EL (cell line): ENCODE measurements around the gene PLD1.
"Not testable (repeated sequence)": the region's sequence is repeated elsewhere in the genome, so short reads cannot be mapped to it uniquely, and the experiment has no call there.

Experiments used
- DNase-seq: peaks from one replicate; pipeline ENCODE4 v3.0.0-alpha.2; 2016

The PLD1 gene, protein sequence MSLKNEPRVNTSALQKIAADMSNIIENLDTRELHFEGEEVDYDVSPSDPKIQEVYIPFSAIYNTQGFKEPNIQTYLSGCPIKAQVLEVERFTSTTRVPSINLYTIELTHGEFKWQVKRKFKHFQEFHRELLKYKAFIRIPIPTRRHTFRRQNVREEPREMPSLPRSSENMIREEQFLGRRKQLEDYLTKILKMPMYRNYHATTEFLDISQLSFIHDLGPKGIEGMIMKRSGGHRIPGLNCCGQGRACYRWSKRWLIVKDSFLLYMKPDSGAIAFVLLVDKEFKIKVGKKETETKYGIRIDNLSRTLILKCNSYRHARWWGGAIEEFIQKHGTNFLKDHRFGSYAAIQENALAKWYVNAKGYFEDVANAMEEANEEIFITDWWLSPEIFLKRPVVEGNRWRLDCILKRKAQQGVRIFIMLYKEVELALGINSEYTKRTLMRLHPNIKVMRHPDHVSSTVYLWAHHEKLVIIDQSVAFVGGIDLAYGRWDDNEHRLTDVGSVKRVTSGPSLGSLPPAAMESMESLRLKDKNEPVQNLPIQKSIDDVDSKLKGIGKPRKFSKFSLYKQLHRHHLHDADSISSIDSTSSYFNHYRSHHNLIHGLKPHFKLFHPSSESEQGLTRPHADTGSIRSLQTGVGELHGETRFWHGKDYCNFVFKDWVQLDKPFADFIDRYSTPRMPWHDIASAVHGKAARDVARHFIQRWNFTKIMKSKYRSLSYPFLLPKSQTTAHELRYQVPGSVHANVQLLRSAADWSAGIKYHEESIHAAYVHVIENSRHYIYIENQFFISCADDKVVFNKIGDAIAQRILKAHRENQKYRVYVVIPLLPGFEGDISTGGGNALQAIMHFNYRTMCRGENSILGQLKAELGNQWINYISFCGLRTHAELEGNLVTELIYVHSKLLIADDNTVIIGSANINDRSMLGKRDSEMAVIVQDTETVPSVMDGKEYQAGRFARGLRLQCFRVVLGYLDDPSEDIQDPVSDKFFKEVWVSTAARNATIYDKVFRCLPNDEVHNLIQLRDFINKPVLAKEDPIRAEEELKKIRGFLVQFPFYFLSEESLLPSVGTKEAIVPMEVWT

DNA sequence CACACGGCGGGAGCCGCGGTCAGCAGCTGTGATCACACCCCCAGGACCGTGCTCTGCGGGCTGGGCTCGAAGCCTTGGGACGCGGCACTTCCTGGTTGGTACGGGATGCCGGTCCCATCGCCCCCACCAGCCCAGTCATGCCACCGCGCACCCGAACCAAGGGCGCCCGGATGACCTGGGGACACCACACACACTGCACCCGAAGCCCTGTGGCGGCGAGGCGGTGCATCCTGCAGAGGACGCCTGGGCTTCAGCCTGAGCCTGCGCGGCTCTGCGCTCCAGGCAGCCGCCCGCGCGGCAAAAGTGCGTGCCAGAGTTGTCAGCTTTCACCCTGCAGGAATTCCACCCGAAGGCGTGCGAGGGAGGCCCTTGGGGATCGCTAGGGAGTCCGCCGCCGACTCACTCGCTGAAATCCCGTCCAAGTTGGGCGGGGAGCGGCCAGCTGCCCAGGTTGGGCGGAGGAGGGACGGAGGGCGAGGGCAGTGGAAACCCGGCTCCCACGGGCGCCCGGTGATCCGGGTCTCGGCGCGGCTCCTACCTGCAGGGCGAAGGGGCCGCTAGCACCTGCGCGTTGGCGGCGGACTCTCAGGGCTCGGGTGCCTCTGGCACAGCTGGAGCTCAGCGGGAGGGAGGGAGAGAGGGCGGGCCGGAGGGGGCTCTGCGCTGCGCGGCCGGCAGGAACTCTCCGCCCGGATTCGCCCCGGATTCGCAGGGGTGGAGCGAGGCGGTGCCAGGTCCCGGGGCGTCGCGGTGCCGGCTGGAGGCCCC lies at the start of gene PLD1:
TSS of gene PLD1 (minus strand) at position 623 of the 768 bp plus-strand sequence. CDS start 72,432 bp downstream, outside the sequence.
- peak; percentile 95 for DNase-seq

DNA sequence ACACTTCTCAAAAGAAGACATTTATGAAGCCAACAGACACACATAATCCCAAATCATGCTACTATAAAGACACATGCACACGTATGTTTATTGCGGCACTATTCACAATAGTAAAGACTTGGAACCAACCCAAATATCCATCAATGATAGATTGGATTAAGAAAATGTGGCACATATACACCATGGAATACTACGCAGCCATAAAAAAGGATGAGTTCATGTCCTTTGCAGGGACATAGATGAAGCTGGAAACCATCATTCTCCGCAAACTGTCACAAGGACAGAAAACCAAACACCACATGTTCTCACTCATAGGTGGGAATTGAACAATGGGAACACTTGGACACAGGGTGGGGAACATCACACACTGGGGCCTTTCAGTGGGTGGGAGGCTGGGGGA lies 48.5 kb upstream of the PLD1 start:
- not testable (repeated sequence) for DNase-seq

DNA sequence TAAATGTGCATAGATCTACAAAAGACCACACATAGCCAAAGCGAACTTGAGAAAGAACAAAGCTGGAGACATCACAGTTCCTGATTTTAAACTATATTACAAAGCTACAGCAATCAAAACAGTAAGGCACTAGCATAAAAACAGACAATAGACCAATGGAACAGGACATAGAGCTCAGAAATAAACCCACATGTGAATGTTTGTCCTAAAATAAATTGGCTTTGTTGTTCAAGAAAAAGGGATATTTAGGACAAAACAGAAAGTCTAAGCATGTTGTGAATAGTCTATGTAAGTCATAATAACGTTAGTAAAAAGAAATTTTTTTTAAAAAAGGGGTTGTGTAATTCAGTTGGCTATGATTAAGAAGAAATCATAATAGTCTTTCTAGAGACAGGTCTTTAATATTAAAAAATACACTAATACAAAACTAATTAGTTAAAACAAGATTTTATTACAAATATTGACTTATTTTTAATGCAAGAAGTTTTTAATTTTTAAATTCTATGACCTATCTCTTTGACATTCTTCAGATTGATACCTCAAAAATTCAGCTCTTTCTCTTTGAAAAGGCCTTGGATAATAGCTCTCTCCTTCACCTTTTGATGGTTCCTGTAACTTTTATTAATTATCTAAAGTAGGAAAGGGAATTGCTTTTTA lies 44.5 kb upstream of the PLD1 start:
- DNase-seq, result no peak

DNA sequence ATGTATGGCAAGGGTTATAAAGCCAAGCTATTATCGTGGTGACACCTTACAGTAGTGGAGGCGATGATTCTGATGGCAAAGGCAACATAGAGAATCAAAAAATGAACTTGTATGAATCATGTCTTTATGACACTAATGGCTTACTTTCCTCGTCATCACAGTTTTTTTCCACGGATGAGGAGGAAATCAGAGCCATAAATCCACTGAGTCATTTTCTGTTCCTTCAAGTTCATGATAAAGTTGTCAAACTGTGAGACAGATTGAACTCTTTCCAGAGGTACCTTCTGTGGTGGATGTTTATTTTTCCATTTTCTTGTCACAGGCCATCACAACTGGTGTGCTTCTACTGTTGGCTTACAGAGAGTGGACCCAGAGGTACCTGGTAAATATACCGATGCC lies 41.4 kb upstream of the PLD1 start:
- DNase-seq, result no peak

DNA sequence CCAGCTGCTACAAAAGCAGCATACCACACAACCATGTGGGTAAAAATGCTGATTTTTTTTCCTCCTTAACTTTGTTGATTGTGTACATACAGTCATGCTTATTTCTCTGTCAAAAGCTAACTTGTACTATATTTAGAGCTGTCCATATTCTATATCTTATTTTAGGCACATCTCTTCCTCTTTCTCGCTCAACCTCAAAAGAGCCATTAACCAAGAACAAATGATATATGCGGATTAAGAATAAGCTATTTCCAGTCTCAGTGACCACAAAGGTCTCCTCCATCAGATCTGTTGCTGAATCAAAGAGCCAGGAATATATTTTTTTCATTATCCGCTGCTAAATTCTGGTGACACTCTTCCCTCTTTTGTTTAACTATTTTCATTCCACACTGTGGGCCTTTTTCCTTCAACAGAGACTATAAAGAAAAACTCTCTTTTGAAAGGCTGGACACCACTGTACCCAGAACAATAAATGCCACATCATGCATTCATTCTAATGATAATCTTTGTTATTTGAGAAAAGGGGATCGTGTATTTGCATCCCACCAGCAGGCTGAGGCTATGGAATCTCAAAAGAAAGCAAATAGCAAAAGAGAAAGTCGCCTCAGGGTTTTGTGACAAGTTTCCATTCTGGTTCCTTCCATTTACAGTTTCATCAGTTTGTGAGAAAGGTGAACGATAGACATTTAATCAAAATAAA lies 40.8 kb upstream of the PLD1 start:
- no peak for DNase-seq

DNA sequence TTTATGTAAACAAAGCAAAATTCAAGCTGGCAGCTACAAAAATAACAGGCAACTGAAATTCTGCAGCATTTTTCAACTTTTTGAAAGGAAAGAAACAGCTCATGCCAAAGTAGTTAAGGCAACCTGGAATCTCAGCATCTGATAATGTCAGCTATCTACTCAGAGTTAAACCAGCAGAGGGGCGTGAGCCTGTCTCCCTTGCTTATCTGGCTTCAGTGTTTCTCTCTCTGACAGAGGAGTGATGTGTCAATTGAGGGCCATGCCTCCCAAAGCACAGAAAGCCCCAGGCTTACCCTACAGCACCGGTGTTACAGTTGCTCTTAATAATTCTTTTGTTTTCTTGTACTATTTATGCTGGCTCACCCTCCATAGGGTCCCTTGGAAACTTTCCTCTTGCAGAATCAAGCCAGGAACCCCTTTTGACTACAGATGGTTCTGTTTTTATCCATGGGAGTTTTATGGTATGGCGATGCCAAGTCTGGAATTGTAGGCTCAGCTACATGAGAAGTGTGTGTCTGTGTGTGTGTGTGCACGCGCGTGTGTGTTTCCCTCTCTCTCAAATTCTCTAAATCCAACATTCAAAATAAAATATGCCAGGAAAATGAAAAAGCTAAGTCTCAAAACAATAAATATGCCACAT lies 40.2 kb upstream of the PLD1 start:
- DNase-seq, result no peak

DNA sequence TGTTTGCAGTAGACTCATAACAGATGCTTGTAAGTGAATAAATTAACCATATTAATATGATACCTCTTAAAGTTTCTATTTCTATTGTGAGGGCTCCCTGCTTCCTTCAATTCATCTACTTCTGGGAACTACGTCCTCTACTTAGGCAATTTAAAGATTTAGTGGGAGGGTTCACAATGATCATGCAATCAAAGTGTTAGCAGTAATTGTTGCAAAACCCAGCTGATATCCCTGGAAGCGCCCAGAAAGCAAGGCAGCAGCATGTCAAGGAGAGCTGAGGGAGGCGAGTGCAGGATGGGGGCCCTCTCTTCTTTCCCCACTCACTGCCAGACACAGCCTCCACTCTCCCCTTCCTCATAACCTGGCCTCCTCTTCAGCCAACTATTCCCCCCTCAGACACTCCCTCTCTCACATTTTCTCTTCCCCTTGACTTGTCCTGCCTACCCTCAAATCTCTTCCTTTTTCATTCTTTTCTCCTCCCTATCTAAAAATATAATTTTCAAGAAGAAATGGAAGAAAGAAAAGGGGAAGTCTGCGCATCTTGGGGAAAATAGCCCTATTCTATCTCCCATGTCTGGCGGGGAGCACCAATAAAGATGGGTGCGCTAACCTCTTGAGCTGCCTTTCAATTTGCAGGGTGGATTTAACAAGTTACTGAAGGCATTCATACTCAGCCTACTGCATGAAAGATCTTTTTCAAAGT lies 39.5 kb upstream of the PLD1 start:
- no peak for DNase-seq

DNA sequence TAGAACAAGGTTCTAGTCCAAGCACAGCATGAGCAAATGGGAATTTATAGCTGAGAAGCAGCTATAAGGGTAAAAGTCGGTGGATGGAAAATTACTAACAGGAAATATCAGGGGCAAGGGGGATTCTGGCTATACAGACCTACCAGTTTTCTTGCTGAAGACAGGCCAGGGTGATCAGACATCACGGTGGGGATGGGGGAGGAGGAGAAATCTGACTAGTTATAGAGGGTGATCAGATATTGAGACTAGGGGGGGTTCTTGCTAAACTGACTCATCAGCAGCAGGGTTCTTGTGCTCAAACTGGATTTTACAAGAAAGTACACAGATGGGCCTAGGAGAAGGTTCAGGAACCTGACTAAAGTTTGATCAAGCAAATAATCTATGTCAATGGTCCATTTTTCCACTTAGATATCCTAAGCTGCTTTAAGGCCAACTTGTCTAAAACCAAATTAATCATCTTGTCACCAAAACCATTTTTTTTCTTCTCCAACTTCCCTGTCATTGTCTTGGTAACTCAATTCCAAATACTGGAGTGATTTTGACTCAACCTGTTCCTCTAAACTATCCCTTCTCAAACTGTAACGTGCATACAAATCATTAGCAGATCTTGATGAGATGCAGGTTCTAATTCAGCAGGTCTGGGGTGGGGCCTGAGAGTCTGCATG lies 37.4 kb upstream of the PLD1 start:
- DNase-seq, result no peak

DNA sequence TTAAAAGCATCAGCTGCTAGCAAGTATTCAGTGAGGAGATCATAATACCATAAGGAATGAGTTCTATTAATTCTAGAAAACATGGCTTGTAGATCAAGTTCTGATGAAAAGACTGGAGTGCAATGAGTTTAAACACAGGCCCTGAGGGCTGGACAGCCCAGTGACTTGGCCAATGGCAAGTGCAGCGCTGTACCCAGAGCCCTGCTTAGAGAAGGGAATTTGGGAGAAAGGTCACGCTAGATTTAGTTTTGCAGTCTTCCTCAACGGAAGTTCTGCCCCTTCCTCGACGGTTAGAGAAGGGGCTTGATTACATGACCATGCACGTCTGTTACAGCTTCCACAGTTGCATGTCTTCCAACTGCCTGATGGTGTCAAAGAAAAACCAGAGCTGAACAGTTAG lies 36.9 kb upstream of the PLD1 start:
- no peak for DNase-seq

DNA sequence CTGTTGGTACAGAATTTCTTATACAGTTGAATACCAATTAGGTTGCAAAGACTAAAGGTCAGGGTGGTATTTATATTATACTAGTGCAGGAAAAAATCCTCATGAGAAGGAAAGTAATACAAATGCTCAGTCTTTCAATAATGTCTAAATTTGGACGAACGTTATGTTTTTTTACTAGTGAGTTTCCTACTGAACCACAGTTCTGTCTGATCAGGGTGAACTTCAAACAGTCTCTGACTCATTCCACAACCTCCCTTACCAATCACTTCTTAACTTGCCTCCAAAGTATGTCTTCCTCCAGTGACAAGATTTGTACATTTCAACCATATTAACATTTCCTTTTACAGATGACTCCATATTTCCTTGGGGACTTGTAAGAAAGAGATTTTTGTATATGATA lies 36.3 kb upstream of the PLD1 start:
- no peak for DNase-seq

DNA sequence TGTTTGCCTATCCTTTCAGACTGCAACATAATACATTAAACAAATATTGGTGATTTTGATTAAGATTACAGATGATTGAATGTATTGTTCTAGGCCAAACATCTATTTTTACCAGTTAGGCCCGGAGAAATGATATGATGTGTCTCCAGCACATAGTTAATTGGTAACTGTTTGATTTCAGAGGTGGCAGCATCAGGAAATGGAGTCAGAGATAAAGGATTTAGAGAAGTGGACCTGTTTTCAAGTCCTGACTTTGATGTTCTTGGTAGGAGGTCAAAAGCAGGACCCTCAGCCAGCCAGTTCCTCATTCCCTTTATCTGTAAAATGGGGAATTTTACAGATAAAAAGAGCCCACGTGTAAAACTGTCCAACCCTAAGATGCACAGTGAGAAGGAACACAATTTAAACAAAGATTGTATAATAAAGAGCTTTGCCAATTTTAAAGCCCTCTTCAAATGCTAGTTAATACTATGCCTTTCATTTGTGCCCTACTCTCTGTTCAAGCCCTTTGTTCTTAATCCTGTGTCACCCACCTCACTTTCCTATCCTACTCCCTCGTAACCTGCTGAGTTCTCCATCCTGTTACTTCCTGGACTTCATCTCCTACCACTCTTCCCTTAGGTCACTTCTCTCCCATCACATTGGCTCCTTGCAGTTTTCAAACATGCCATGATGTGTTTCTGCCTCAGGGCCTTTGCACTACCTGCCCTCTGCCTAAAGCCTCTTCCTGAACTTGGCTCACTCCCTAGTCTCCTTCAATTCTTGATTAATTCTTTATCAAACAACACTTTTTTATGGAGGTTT lies 35.4 kb upstream of the PLD1 start:
- no peak for DNase-seq

DNA sequence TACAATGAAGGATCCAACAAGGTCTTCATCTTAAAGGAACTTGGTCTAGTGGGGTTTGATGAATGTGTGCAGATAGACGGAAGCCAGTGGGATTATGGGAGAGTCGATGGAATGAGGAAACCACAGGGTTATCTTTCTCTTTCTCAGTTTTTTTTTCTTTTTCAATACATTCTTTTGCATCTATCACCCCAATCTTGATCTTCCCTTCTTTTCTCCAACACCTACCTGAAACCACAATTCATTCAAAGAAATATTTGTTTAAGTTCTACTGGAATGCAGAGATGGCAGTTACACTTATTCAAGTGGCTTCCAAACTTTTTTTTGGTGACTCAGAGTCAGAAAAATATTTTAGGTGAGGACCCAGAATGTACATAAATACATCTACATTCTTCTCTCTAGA lies 34.6 kb upstream of the PLD1 start:
- no peak for DNase-seq

DNA sequence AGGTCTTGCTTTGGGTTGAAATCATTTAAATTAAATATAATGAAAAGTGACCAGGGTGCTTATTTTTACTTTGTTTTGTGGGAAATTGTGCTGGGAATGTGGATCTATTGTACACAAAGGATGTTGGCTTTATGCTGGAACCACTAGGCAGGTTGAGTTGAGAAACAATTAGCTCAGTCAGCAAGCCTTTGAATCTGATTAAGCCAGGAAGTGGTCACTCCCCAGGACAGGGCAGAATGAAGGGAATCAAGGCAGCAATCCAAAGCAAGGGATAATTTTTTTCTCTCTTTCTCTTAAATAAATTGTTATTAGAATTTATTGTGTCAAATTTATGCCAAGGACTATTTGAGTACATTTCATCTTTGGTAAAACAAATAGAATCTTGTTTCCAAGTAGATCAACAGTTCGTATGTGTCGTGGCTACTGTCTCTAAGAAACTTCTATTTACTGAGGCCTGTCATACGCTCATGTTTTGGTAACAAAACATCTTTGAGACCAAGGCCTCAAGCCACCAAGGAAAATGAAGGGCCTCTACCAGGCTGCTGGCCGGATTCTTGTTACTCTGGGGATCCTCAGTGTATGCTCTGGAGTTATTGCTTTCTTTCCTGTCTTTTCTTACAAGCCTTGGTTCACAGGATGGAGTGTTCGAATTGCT lies 32.7 kb upstream of the PLD1 start, which contains the start of gene TMEM212:
TSS of gene TMEM212 (plus strand) at position 486 of the 655 bp plus-strand sequence. CDS start at position 521, 35 bp downstream.
- peak; percentile 30 for DNase-seq

DNA sequence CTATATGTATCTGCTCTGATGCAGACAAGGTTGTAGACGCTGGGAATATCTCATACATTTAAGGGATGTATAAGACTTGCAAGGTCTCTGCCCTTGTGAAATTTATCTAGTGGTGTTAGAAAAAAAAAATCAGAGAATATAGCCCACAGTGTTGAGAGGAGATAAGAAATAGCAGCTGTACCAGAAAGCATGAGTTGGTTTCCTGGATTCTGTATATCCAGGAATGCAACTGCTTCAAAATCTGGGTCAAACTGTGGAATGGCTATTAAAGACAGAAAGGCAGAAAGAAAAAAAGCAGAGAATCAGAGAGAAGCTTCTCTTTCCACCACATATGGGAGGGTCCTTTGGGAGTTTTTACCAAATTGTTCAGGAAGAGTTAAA lies 31.3 kb upstream of the PLD1 start:
- DNase-seq, result no peak

DNA sequence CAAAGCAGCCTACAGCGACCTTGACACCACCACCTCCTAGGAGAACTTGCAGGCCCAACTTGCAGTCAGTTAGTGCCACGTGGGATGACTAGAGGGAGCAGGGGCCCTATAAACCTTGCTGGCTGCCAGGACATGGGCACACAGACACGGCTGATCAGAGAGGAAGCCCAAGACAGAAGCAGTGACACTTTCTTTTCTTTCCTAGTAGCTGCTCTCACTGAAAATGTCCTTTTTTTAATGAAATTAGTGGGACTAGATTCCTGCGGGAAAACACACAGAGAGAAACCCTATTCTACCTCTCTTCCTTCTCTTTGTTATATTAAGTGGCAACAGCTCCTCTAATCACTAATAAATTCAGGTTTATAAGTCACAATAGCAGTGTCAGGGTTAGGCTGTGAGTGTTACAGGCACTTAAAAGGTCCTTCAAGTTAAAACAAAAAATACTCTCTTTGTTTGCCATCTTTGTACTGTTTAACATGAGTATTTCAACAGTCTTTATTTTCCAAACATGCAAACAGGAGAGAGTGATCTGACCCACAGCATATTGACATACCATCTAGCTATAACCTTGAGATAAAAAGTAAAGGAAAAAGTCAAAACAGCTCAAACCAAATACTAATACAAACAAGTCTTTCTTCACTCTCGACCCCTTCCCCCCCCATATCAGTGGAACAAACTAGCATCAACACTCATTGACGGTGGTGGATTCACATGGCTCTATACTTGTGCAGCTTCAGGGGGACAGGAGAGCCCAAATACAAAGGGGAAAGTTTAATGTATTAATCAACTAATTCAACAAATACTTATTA lies 30.7 kb upstream of the PLD1 start:
- DNase-seq, result no peak

DNA sequence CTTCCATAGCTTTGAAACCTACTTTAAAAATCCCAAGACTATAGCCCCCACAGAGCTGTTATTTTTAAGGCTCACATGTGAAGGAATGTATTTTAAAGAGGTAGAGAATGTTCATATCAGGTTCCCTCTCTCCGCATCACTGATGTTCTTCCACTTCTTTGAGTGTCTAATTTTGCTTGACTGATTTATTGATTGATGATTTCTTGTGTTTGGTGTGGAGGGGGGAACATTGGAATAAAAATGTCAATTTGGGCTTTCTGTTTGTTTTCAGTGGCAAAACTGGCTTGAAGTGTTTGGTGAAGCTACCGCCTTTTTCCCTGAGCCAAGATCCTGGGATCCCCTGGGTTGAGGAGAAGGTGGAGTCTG lies 30.1 kb upstream of the PLD1 start:
- DNase-seq, result no peak

DNA sequence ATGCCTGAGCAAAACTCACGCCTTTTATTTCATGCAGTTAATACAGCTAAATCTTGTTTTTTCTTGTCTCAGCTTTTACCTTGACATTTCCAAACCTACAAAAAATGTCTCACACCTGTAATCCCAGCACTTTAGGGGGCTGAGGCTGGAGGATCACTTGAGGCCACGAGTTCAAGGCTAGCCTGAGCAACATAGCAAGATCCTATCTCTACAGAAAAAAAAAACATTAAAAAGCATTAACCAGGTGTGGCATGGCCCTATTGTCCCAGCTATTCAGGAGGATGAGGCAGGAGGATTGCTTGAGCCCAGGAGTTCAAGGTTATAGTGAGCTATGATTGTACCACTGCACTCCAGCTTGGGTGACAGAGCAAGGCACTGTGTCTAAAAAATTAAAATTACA lies 29.0 kb upstream of the PLD1 start:
- DNase-seq, result no peak
